ENCODE results near the gene OGDH. TPM values are rescaled to one million over a fixed set of nuclear protein-coding genes. Genes with fewer than 3 reads are reported as not detected.
A peak's percentile ranks its signal among the peaks of the same experiment; 100 is the strongest.

OGDH gene
- total and polyA plus RNA-seq, 2 experiments from 2014 or later: 13.5 to 76.9 TPM

GRCh38 chr7:44630792-44631457, 24.5 kb downstream of the OGDH start:
- DNase-seq (ENCODE audit: low spot score) (no peak), ATAC-seq (no peak)
- peaks cover 13% of the 10 kb centered on the region for H3K36me3 Mint-ChIP-seq (ENCODE audit: low read depth)
- peaks cover 11% of the 10 kb centered on the region for H3K27me3 Mint-ChIP-seq (ENCODE audit: insufficient read depth, low read depth, poor library complexity)
- Histone ChIP-seq H3K79me2 (replicated peaks; ENCODE audit: insufficient read depth) (peaks cover 22% of the 10 kb centered on the region), H3K4me3 (no peak overlapping the region), H4K20me1 (replicated peaks; ENCODE audit: insufficient read depth) (peaks cover 13% of the 10 kb centered on the region), H3K27ac (ENCODE audit: low read depth) (peak overlapping the region; percentile 78), H3K4me2 (peak overlapping the region; percentile 59), H3K27me3 (ENCODE audit: insufficient read depth) (no peaks in the 10 kb centered on the region), H3K9me2 (ENCODE audit: insufficient read depth) (no peaks in the 10 kb centered on the region), H3K36me3 (ENCODE audit: insufficient read depth) (no peaks in the 10 kb centered on the region; the same call in 1 of the 2 replicates), H3K4me1 (ENCODE audit: insufficient read depth) (peaks cover 25% of the 10 kb centered on the region), H3F3A (replicated peaks; ENCODE audit: low read depth) (no peaks in the 10 kb centered on the region), H2AFZ (no peak overlapping the region)
- peaks cover 34% of the 10 kb centered on the region for H3K4me1 Mint-ChIP-seq
- no peak for TF ChIP-seq CREB1 (CRISPR knock-in tag; IDR thresholded peaks at IDR 0.05; ENCODE audit: low read depth)
- no peak for TF ChIP-seq EZH2 (IDR thresholded peaks at IDR 0.05; ENCODE audit: low read depth, unreplicated experiment)
- H3K27ac Mint-ChIP-seq: no peak overlapping the region
- H3K9me3 Mint-ChIP-seq: no peaks in the 10 kb centered on the region
- peak overlapping the region; percentile 51; the same call in 1 of the 3 replicates for H3K4me3 Mint-ChIP-seq

GRCh38 chr7:44631458-44632115, 25.2 kb downstream of the OGDH start:
- Histone ChIP-seq H4K20me1 (replicated peaks; ENCODE audit: insufficient read depth) (peaks cover 10% of the 10 kb centered on the region), H3K27me3 (ENCODE audit: insufficient read depth) (no peaks in the 10 kb centered on the region), H3F3A (replicated peaks; ENCODE audit: low read depth) (no peaks in the 10 kb centered on the region), H3K79me2 (replicated peaks; ENCODE audit: insufficient read depth) (peaks cover 16% of the 10 kb centered on the region), H2AFZ (no peak overlapping the region), H3K9me2 (ENCODE audit: insufficient read depth) (no peaks in the 10 kb centered on the region), H3K4me1 (ENCODE audit: insufficient read depth) (peaks cover 29% of the 10 kb centered on the region), H3K36me3 (ENCODE audit: insufficient read depth) (no peaks in the 10 kb centered on the region; the same call in 1 of the 2 replicates), H3K27ac (ENCODE audit: low read depth) (peak overlapping the region; percentile 78), H3K4me2 (peak overlapping the region; percentile 59), H3K4me3 (no peak overlapping the region)
- Mint-ChIP-seq H3K9me3 (no peaks in the 10 kb centered on the region), H3K36me3 (ENCODE audit: low read depth) (peaks cover 7% of the 10 kb centered on the region), H3K27ac (peak overlapping the region; percentile 16; the same call in 1 of the 2 replicates), H3K4me3 (peak overlapping the region; percentile 7; the same call in 1 of the 3 replicates), H3K4me1 (peaks cover 41% of the 10 kb centered on the region), H3K27me3 (ENCODE audit: insufficient read depth, low read depth, poor library complexity) (peaks cover 11% of the 10 kb centered on the region)
- peak; percentile 64 for ATAC-seq
- no peak for DNase-seq (ENCODE audit: low spot score)
- no peak for TF ChIP-seq ZNF331 (CRISPR knock-in tag; IDR thresholded peaks at IDR 0.05; ENCODE audit: low read depth)
- TF ChIP-seq, protein P1, sequence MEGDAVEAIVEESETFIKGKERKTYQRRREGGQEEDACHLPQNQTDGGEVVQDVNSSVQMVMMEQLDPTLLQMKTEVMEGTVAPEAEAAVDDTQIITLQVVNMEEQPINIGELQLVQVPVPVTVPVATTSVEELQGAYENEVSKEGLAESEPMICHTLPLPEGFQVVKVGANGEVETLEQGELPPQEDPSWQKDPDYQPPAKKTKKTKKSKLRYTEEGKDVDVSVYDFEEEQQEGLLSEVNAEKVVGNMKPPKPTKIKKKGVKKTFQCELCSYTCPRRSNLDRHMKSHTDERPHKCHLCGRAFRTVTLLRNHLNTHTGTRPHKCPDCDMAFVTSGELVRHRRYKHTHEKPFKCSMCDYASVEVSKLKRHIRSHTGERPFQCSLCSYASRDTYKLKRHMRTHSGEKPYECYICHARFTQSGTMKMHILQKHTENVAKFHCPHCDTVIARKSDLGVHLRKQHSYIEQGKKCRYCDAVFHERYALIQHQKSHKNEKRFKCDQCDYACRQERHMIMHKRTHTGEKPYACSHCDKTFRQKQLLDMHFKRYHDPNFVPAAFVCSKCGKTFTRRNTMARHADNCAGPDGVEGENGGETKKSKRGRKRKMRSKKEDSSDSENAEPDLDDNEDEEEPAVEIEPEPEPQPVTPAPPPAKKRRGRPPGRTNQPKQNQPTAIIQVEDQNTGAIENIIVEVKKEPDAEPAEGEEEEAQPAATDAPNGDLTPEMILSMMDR (conservative IDR thresholded peaks at IDR 0.05; ENCODE audit: low read depth in 2 of 2): no peak
- TF ChIP-seq, protein P2, sequence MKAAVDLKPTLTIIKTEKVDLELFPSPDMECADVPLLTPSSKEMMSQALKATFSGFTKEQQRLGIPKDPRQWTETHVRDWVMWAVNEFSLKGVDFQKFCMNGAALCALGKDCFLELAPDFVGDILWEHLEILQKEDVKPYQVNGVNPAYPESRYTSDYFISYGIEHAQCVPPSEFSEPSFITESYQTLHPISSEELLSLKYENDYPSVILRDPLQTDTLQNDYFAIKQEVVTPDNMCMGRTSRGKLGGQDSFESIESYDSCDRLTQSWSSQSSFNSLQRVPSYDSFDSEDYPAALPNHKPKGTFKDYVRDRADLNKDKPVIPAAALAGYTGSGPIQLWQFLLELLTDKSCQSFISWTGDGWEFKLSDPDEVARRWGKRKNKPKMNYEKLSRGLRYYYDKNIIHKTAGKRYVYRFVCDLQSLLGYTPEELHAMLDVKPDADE (IDR thresholded peaks at IDR 0.05): no peak
- TF ChIP-seq, protein P3, sequence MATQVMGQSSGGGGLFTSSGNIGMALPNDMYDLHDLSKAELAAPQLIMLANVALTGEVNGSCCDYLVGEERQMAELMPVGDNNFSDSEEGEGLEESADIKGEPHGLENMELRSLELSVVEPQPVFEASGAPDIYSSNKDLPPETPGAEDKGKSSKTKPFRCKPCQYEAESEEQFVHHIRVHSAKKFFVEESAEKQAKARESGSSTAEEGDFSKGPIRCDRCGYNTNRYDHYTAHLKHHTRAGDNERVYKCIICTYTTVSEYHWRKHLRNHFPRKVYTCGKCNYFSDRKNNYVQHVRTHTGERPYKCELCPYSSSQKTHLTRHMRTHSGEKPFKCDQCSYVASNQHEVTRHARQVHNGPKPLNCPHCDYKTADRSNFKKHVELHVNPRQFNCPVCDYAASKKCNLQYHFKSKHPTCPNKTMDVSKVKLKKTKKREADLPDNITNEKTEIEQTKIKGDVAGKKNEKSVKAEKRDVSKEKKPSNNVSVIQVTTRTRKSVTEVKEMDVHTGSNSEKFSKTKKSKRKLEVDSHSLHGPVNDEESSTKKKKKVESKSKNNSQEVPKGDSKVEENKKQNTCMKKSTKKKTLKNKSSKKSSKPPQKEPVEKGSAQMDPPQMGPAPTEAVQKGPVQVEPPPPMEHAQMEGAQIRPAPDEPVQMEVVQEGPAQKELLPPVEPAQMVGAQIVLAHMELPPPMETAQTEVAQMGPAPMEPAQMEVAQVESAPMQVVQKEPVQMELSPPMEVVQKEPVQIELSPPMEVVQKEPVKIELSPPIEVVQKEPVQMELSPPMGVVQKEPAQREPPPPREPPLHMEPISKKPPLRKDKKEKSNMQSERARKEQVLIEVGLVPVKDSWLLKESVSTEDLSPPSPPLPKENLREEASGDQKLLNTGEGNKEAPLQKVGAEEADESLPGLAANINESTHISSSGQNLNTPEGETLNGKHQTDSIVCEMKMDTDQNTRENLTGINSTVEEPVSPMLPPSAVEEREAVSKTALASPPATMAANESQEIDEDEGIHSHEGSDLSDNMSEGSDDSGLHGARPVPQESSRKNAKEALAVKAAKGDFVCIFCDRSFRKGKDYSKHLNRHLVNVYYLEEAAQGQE (IDR thresholded peaks at IDR 0.05; ENCODE audit: unreplicated experiment): no peak
- no peak for TF ChIP-seq EZH2 (IDR thresholded peaks at IDR 0.05; ENCODE audit: low read depth, unreplicated experiment)
- no peak for TF ChIP-seq JUNB (IDR thresholded peaks at IDR 0.05; ENCODE audit: unreplicated experiment)
- no peak for TF ChIP-seq POLR2AphosphoS5 (IDR thresholded peaks at IDR 0.05; ENCODE audit: low read depth)
- TF ChIP-seq ZNF114 (CRISPR knock-in tag; IDR thresholded peaks at IDR 0.05): no peak
- no peak for TF ChIP-seq STAT1 (IDR thresholded peaks at IDR 0.05; ENCODE audit: unreplicated experiment)
- no peak for TF ChIP-seq NANOG (IDR thresholded peaks at IDR 0.05; ENCODE audit: borderline replicate concordance)
- no peak for TF ChIP-seq EZH2phosphoT487 (IDR thresholded peaks at IDR 0.05; ENCODE audit: unreplicated experiment)
- TF ChIP-seq CREB1 (CRISPR knock-in tag; IDR thresholded peaks at IDR 0.05; ENCODE audit: low read depth): no peak

Measured in GM23338 (cell line).